Small intestine (tissue), 7 donors: ENCODE data around the gene SETD3. TPM values are rescaled to one million over a fixed set of nuclear protein-coding genes. Genes with fewer than 3 reads are reported as not detected.

Source experiments
- DNase-seq, 2 donors: peaks; one replicate each; pipeline versions ENCODE4 v3.0.0 to v3.0.0-alpha.2; 2013
- FAIRE-seq: peaks from 2 replicates; lab custom pipeline; 2012; peaks lifted over from hg19 to GRCh38; lab: Jason Lieb, UNC
- H3K27ac ChIP-seq, 3 donors: one replicate each; pipeline ENCODE4 v1.5.1; 2013; ENCODE audit warnings: low read length in 2 of 3, mild to moderate bottlenecking in 2 of 3, control low read depth in 1 of 3, inconsistent platforms in 1 of 3, low read depth in 1 of 3, moderate library complexity in 1 of 3
- H3K27me3 ChIP-seq, 3 donors: one replicate each; pipeline ENCODE4 v1.6.1; 2013; ENCODE audit warnings: low read length in 3 of 3, inconsistent platforms in 1 of 3; ENCODE audit not compliant: control insufficient read depth in 3 of 3, insufficient read depth in 3 of 3
- H3K36me3 ChIP-seq, 3 donors: one replicate each; pipeline ENCODE4 v1.6.1; 2013; ENCODE audit warnings: low read length in 3 of 3, inconsistent platforms in 1 of 3, low read depth in 1 of 3, mild to moderate bottlenecking in 1 of 3, moderate library complexity in 1 of 3; ENCODE audit not compliant: control insufficient read depth in 3 of 3, insufficient read depth in 2 of 3
- H3K4me1 ChIP-seq, 3 donors: one replicate each; pipeline ENCODE4 v1.6.1; 2013; ENCODE audit warnings: low read length in 2 of 3, inconsistent platforms in 1 of 3, low read depth in 1 of 3, mild to moderate bottlenecking in 1 of 3, moderate library complexity in 1 of 3; ENCODE audit not compliant: control insufficient read depth in 3 of 3, insufficient read depth in 2 of 3
- H3K4me3 ChIP-seq, 3 donors: one replicate each; pipeline ENCODE4 v1.5.1; 2013; ENCODE audit warnings: low read length in 3 of 3, control low read depth in 1 of 3, inconsistent platforms in 1 of 3, low read depth in 1 of 3, mild to moderate bottlenecking in 1 of 3, moderate library complexity in 1 of 3
- H3K9me3 ChIP-seq, 2 donors: one replicate each; pipeline ENCODE4 v1.6.1; 2013; ENCODE audit warnings: low read depth in 1 of 2, low read length in 1 of 2; ENCODE audit not compliant: control insufficient read depth in 2 of 2, insufficient read depth in 1 of 2
- WGBS, 3 donors: extraction: QIAGEN DNeasy Blood & Tissue Kit; methylation state at CpG; one replicate each; pipeline ENCODE4 v1.1.7; 2013; 5-methylcytosine and 5-hydroxymethylcytosine counted together
- polyA plus RNA-seq, 4 donors: library from polyadenylated mRNA; stranded (reverse) in 3 of 4; unstranded in 1 of 4; fragments of 200-250 nt in 3 of 4; fragments of 120-200 nt in 1 of 4; gene quantifications; one replicate each; pipeline versions ENCODE4 v1.2.1 to v1.2.3, GENCODE V29; 2013
- donor health status: healthy with polysubstance abuse.
- donor health status: control.
- donor health status: control.
- donor health status: Bipolar disorder and iron deficiency.
- donor health status: healthy.

Gene SETD3
- polyA plus RNA-seq, 4 donors, result 38.1 to 61.4 (median 50.9) TPM

DNA sequence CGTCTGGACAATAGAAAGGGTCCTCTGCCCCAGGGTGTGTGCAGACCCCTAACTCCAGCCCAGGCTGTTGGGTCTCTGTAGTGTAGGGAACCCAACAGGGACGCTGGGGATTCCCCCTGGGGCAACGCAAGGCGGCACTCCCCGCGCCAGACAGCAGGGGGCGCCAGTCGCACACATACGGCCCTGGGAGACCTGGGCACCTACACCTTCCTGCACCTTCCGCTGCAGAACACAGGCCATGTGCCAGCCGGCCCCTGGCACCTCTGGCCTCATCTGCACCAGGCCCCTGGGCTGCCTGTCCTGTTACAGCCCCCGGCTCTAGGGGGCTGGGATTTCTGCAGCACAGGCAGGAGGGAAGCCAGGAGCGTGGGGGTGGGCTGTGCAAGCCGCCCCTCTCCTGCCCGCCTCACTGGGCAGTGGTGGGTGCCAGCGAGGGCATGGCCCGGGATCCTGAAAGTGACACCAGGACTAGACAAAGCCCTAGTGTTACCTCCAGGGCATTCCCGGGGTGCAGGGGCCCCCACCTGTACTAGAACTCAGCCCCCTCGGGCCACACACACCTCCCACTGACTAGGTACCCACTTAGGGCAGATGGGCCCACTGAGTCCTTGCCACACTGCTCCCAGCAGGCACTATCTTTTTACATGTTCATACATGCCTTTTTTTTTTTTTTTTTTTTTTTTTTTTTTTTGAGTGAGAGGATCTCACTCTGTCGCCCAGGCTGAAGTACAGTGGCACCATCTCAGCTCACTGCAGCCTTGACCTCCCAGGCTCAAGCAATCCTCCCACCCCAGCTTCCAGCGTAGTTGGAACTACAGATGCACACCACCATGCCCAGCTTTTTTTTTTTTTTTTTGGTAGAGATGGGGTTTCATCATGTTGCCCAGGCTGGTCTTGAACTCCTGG is 38.0 kb upstream of the SETD3 start:
- peaks cover 0 to 79% (median 12%) of the 10 kb centered on the region in 3 donors for H3K36me3 ChIP-seq
- WGBS, 3 donors, result 38 to 41% (median 40%) methylated on average over 19 to 21 of the region's 21 CpGs
- FAIRE-seq, result no peak

DNA sequence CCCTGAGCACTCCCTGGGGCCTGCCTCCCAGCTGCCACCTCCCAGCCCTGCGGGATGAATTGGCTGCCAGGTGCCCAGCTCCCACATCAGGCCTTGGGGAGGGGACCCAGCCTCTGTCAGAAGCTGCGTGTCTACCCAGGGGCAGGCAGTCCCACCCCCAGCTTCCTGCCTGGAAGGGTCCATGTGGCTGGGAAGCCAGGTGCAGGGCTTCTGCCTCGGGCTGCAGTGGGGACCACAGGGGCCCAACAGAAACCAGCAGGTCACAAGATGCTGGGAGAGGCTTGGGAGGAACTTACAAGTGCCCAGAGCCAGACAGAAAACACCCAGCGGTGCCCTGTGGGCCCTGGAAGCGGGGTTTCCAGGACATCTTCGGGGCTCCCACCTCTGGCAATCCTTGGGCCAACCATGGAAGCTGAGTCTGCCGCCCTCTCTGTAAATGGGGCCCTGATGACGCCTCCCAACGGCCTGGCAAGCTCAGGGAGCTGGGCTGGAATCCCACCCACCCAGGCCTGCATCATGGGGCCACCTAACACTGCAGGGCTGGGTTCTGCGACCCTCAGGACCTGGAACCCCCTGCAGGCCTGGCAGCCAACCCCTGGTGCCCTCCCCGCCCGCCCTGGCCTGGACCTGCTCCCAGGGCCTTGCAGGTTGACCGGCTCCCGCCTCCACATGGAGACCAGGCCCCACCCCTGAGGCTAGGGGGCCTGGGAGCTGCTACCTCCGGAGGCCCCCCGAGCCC is 37.2 kb upstream of the SETD3 start:
- Histone ChIP-seq H3K4me1 (peaks cover 0 to 10% (median 0%) of the 10 kb centered on the region in 3 donors), H3K36me3 (peaks cover 0 to 88% (median 12%) of the 10 kb centered on the region in 3 donors), H3K27ac (no peak overlapping the region), H3K4me3 (no peak overlapping the region), H3K9me3 (no peaks in the 10 kb centered on the region), H3K27me3 (no peaks in the 10 kb centered on the region)
- FAIRE-seq, result no peak
- 59 to 65% (median 64%) methylated on average over 12 to 16 of the region's 16 CpGs for WGBS, 3 donors
- no peak for DNase-seq

More for the DNA sequence above, 38.0 kb upstream of the SETD3 start:
- Histone ChIP-seq H3K27me3 (no peaks in the 10 kb centered on the region), H3K27ac (no peak overlapping the region), H3K9me3 (no peaks in the 10 kb centered on the region), H3K4me3 (no peak overlapping the region), H3K4me1 (peaks cover 0 to 19% (median 0%) of the 10 kb centered on the region in 3 donors)
- DNase-seq, result peak; percentile 77 to 80

DNA sequence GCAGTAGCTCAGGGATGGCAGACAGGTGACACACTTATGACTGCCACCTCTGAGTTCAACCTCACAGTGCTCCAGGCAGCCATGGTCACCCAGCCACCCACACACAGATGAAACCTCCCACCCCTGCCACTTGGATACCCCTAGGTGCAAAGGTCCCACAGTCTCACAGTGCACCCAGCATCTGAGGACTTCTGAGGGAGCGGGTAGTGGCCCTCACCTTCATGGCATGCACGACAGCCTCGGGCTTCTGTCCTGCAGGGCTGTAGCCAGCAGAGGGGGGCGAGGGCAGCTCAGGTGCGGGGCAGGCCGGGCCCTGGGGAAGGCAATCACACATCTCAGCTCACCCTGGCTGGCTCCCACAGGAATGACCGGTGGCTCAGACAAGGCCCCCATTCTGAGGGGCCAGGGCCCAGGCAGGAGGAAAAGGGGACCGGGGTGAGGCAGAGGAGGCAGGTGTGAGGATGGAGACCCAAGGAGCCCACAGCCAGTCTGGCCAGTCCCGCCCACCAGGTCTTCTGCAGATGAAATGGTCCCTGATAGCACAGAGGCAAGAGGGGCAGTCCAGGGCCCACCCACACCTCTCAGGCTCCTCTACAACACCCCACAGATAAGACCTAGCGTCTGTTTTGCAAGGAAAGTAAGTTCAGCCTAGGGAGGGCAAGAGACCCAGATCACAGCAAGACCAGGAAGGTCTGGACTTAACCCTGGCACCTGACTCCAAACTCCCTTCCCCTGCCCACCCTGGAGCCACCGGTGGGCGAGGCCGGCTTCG is 36.4 kb upstream of the SETD3 start:
- FAIRE-seq (no peak), DNase-seq (no peak)
- H3K27ac ChIP-seq, result no peak overlapping the region
- no peak overlapping the region for H3K4me3 ChIP-seq
- H3K4me1 ChIP-seq, result peaks cover 0 to 6% (median 0%) of the 10 kb centered on the region in 3 donors
- no peaks in the 10 kb centered on the region for H3K27me3 ChIP-seq
- WGBS, 3 donors, result 60 to 82% (median 66%) methylated on average over 13 to 14 of the region's 14 CpGs
- H3K9me3 ChIP-seq, result no peaks in the 10 kb centered on the region
- peaks cover 0 to 87% (median 15%) of the 10 kb centered on the region in 3 donors for H3K36me3 ChIP-seq

DNA sequence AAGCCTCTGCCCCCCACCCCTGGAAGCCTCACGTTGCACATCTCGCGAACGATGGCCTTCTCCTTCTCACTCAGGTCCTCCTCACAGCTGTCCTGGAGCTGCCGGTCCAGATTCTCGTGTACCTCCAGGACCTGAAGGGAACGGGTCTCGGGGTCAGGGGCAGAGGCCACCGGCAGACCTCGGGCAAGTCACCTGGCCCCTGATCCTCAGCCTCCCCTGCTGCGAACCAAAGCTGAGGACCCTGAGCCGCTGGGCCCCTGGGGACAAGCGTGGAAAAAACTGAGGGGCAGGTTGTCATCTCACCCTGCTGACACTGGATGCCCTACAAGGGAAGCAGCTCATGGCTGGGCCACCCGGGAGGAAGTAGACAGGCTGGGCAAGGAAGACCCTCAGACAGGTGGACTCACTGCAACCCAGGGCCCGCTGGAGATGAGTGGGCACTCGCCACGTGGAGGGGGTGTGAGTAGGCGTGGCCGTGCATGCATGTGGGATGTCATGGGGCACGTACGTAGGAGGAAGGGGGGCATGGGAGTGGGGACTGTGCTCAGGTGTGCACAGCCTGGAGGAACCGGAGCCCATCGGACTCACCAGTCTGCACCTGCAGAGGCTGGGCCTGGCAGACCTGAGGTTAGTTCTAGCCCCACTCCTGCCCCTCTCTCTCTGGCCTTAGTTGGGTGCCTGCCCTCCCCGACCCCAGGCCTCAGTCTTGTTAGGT is 35.7 kb upstream of the SETD3 start:
- Histone ChIP-seq H3K9me3 (no peaks in the 10 kb centered on the region), H3K4me3 (no peak overlapping the region), H3K36me3 (peaks cover 2 to 87% (median 16%) of the 10 kb centered on the region in 3 donors), H3K27me3 (no peaks in the 10 kb centered on the region), H3K4me1 (peaks cover 0 to 6% (median 0%) of the 10 kb centered on the region in 3 donors), H3K27ac (no peak overlapping the region)
- FAIRE-seq (no peak), DNase-seq (no peak)
- WGBS, 3 donors, result 76 to 83% (median 82%) methylated on average over 23 to 24 of the region's 24 CpGs

DNA sequence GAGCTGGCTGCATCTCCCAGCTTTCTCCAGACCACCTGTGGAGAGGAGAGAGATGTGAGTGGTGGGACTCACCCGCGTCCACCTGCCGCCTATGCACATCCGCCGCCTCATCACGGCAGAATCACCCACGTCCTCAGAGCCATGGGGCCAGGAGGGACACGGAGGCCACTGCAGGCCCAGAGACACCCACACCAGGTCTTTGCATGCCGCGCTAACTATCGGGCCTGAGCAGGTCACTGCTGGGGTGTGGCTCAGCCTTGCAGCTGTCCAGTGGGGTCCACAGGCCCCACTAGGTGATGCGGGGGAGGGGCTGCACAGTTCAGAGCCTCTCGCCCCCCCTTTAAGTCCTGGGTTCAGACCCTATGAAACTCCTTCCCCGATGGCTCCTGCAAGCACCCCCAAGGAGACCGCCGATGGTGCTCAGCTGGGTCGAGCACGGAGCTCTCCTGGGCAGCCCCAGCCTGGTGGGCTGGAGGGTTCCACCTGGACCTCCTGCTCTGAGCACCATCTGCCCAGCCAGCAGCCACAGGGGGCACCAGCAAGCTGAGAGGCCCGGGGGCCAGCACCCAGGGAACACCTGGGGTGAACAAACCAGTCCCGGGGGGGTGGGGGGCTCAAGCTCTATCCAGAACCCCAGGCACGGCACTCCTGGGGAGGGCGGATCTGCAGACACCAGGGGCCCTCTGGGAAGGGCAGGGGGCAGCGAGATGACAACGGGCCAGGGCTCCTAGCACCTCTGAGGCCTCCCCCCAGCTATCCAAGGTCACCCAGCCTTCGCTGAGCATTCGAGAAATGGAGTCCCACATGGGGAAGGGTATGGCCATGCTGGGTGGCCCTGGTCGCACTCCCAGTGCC is 34.9 kb upstream of the SETD3 start:
- 87 to 89% (median 88%) methylated on average over 22 to 27 of the region's 27 CpGs for WGBS, 3 donors
- no peak for FAIRE-seq

DNA sequence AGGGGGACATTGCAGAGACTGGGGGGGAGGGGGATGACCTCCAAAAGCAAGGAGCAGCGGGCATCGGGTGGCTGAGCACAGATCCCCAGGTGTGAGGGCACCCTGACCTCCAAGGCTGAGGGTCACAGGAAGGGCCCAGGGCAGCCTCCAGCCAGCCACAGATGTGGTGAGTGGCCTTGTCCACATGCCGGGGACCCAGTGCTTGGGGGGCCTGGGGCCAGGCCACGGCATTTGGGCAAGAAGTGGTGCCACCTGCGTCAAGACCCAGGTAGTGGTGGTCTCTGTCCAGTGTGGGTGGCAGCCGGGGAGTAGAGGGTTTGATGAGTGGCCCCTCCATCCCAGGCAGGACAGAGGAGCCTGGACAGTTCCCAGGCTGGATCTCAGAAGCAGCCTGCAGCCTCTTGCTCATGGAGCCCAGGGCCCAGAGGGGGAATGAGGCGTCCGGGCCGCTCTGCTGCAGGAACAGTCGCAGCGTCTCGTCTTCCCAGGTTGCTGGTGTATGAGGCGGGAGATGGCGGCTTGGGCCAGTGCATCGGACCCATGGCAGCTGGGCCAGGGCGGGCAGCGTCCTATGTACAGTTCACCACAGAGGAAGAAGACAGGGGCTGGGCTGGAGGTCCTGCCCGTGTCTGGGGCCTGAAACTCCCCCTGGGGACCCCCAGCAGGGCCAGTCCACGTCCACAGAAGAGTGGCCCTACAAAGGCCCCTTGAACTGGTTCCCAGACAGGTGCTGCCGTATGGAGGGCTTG is 34.1 kb upstream of the SETD3 start:
- Histone ChIP-seq H3K4me3 (no peak overlapping the region), H3K27ac (no peak overlapping the region), H3K36me3 (peaks cover 7 to 82% (median 18%) of the 10 kb centered on the region in 3 donors), H3K4me1 (peaks cover 0 to 6% (median 0%) of the 10 kb centered on the region in 3 donors), H3K27me3 (no peaks in the 10 kb centered on the region), H3K9me3 (no peaks in the 10 kb centered on the region)
- WGBS, 3 donors, result 90 to 92% (median 91%) methylated on average over 20 of the region's 20 CpGs
- no peak for FAIRE-seq
- DNase-seq, result no peak

More for the DNA sequence above, 34.9 kb upstream of the SETD3 start:
- Histone ChIP-seq H3K27me3 (no peaks in the 10 kb centered on the region), H3K4me3 (no peak overlapping the region), H3K9me3 (no peaks in the 10 kb centered on the region), H3K36me3 (peaks cover 2 to 83% (median 15%) of the 10 kb centered on the region in 3 donors), H3K4me1 (peaks cover 0 to 6% (median 0%) of the 10 kb centered on the region in 3 donors), H3K27ac (no peak overlapping the region)
- no peak for DNase-seq
